HTR-8/SVneo (cell line): ENCODE measurements around the gene CEP68.

Experiments
- DNase-seq: peaks from one replicate; pipeline ENCODE4 v3.0.0; 2011; ENCODE audit warnings: low spot score, mixed read lengths; ENCODE audit not compliant: insufficient read length
- FAIRE-seq: peaks from 2 replicates; lab custom pipeline; 2011; peaks lifted over from hg19 to GRCh38; lab: Jason Lieb, UNC

The CEP68 gene

DNA sequence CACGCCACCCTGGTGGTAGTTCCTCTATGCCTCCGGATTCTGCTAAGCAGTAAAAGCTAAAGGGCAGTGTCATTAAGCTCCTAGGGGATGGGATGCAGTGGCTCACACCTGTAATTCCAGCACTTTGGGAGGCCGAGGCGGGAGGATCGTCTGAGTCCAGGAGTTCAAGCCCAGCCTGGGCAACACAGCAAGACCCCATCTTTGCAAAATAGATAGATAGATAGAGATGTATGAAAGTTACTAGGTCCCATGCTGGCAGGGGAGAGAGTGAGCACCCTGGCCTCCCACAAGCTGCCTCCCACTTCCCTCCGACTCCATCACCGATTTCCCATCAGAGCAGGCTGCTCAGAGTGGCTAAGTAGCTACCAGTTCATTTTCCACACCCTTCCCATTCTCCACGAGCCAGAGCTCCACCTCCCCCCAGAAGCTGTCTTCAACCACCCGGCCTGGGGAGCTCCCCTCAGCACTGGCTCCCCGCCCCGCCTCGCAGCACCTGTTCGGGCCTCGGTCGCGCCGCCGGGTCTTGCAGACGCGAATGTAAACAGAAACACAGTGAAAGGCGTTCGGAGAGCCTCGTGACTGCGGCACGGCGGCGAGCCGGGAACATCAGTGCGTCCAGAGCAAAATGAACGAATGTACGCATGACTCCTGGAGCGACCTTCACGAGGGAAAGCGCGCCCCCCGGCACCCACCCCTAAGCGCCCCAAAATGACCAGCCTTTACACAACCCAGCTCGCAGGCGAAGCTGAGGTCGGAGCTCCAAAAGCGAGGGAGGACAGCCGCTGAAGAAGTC, 598 bp upstream of the CEP68 start:
- DNase-seq (no peak), FAIRE-seq (no peak)

DNA sequence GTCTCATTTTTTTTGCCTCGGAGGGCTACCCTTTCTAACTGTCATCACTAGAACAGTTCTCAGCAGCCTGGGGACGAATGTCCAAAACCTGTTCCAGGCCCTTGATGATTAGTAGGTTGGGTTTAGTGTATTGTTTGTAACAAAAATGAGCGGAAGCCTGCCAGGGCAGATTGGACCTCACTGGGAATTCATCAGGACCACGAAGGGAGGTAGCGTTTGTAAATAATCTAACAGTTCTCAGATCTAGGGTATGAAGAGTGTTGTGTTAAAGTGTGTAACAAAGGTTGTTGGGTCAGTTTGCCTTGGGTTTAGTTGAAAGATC, 799 bp downstream of the CEP68 start:
- FAIRE-seq: no peak

DNA sequence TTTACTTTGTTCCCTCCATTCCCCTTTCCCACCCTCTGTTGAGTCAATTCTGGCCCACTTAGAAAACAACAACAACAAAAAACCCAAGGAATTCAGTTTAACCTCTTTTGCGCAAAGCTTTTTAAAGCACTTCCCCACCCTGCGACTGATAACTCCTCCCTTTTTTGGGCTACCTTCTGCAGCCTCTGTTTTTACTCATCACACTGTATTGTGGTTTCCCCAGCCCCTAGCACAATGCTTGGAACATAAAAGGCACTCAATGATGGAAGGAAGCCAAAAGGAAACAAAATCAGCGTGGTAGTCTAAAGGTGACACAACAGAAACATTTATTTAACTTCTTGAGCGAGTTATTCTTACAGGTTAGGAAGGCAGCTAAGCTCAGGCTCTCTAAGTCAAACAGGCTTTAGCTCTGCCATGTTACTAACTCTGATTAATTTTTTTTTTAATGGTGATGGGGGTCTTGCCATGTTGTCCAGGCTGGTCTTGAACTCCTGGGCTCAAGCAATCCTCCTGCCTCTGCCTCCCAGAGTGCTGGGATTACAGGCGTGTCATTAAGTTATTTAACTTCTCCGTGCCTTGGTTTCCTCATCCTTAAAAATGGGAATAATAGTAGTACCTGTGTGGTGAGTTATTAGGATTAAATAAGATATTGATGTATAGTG, 1.3 kb downstream of the CEP68 start:
- no peak for DNase-seq
- FAIRE-seq: no peak

More for the DNA sequence above, 799 bp downstream of the CEP68 start:
- no peak for DNase-seq

DNA sequence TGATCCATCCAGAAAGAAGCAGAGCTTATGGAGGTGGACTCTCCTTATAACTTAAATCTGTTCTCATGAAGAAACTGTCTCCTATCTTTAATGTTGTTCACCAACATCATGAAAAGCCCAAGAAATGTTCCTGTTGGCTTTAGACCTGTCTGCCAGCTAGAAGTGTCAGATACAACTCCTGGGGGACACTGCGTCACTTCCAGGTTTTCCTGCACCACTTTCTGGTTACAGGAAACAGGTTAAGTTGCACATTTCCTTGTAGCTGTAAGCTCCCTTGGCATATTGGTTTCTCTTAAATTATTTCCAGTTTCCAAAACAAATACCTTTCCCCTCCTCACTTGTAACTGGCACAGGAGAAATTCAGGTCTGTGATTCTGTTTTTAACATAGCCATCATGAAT, 2.9 kb downstream of the CEP68 start:
- no peak for FAIRE-seq
- no peak for DNase-seq

DNA sequence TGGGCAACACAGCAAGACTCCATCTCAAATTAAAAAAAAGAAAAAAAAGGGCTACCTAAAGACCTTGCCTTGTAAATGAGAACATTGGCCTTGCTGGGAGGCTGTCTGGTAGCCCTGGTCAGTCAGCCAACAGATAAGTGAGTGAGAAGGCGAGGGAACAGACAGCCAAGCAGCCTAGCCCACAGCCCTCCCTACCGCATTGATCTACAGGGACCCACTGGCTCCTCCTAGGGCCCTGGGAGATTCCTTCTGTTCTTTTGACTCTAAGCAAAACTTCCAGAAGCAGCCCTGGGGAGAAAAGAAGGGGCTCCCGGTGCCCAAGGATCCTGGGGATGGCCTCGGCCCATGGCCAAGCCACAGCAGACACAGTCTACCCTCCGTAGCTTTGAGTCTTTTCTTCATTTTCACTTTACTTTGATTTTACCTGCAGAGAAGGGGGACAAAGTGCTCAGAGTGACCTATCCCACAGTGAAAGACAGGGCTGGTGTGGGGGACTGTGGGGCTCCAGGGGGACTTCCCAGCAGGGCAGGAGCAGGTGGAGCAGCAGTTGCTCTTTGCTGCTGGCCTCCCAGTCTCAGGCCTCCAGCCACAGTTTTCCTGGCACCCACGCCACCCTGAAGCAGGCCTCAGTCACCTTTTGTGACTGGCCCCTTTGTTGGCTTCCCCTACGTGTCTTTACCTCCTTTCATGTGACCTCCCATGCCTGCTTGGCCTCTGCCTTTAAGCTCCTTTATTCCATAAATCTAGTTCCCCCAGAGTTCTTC, 5.1 kb downstream of the CEP68 start:
- DNase-seq (no peak), FAIRE-seq (no peak)

DNA sequence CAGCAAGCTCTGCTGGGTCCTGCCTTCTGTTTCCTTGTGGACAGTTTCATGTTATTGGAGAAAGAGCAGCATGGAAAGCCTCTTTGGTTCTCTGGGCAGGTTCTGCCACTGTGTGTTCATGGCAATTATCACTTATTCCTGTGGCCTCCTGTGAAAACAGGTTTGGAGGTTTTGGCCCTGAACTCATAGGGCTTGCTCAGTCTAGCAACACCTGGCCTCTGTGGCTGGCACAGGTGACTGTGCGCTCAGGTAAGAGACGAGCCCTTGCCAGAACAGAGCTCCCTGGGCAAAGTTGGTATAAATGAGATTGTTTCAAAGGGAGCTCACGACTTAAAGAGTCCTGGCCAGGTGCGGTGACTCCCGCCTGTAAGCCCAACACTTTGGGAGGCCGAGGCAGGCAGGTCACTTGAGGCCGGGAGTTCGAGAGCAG, 5.7 kb downstream of the CEP68 start:
- DNase-seq: no peak
- FAIRE-seq: no peak

DNA sequence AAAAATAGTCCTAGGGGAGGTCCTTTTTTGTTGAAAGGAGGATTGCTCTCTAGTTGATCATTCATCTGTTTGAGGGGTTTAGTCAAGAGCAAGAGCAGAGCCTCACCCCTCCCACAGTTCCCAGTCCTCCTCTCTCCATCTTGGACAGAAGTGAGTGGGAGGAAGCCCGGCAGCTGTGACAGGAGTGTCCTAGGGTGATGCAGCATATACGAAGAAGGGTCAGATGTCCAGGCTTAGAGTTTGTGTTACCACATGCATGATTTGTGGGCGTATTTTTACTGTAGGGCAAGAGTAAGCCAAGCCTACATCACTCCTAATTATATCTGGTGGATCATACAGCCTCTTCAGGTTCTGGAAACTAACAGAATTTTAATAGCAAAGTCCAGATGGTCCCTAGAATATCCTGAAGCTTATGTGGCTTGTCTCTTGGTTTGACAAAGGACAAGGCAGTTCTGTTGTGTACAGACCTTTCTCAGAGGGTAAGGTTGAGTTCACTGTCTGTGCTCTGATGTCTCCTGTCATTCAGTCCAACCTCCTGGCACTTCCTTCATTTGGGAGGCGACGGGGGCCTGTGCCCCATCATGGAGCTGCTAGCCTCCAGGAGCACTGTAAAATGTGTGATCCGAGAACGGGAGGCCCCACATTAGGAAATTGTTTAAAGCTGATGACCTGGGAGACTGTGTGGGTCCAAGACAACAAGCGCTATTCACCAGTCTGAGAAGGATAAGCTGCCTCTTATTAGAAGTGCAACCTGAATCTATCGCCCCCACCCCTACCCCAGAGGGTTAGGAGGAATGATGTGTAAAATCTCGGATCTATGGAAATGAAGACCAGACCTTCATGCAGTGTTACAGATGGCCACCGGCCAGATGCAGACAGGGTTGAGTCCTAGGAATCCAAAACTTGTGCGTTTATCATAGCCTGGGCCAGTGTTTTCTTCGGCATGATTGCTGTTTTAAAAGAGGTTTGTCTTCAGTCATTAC, 6.9 kb downstream of the CEP68 start:
- FAIRE-seq (no peak), DNase-seq (no peak)

DNA sequence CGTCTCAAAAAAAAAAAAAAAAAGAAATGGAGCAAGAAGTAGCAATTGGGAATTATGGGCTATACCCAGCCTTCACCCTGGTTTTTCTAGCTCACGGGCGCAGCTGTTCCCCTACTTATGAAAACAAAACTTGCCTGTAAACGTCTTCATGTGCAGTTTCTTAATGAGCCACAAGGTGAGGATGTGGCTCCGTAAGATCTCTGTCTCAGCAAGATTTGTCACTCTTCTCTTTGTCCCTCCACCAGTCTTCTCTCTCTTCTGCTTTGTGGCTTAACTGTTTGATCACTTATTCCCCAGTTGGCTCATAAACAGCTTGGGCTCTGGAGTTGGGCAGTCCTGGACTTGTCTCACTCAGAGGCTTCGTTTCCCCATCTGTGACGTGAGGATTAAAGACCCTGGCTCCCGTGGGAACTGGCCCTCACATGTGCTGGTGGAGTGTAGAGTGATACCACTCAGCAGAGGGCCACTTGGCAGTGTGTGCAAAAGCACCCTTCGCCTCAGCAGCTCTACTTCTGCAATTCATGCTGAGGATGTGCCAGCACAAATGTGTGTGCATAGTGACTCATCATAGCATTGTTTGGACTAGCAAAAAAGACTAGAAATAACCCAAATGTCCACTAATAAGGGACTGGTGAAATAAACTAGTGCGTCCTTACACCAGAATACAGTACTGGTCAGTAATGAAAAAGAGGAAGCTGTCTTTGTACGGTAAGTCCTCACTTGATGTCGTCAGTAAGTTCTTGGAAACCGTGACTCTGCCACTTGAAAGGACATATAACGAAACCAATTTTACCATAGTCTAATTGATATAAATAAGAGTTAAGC, 8.7 kb downstream of the CEP68 start:
- FAIRE-seq: no peak
- no peak for DNase-seq

DNA sequence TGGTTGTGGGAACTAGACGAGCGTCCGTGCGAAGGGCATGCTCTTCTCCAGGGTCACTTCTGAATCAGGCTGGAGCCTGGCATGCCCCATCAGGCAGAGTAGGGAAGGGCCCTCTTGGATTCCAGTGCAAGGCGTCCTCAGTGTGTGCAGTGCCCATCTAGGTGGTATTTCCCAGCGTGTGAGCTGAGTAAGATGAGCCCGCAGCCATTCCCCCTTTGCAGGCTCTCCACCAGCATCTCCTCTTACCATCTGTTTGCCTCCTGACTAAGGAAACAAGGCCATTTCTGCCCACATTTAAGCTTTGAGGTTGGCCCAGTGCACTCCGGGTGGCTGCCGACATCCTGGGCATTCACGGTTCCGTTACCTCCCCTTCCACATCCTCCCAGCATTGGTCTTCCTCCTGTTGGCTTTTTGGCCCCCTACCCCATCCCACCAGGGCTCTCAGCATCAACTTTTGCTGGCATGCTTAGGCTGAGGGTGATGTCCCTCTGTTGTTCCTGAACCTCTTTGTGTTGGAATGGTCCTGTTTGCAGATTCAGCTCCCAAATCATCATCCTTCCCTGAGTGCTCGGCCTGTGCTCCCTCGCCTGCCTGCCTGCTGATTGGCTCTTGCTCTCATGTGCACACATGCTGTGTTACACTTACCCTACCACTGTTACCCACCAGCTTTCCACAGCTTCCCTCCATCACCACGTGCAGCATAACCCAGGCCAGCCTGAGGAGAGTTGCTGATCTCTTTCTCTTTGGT, 11.8 kb downstream of the CEP68 start:
- no peak for DNase-seq
- FAIRE-seq: no peak

DNA sequence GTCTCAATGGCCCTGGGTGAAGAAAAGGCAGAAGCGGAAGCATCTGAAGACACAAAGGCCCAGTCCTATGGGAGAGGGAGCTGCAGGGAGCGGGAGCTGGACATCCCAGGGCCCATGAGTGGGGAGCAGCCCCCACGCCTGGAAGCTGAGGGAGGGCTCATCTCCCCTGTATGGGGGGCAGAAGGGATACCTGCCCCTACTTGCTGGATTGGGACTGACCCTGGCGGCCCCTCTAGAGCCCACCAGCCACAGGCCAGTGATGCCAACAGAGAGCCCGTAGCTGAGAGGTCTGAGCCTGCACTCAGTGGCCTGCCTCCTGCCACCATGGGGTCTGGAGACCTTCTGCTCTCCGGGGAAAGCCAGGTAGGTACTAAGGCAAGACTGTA, 13.2 kb downstream of the CEP68 start:
- no peak for DNase-seq

DNA sequence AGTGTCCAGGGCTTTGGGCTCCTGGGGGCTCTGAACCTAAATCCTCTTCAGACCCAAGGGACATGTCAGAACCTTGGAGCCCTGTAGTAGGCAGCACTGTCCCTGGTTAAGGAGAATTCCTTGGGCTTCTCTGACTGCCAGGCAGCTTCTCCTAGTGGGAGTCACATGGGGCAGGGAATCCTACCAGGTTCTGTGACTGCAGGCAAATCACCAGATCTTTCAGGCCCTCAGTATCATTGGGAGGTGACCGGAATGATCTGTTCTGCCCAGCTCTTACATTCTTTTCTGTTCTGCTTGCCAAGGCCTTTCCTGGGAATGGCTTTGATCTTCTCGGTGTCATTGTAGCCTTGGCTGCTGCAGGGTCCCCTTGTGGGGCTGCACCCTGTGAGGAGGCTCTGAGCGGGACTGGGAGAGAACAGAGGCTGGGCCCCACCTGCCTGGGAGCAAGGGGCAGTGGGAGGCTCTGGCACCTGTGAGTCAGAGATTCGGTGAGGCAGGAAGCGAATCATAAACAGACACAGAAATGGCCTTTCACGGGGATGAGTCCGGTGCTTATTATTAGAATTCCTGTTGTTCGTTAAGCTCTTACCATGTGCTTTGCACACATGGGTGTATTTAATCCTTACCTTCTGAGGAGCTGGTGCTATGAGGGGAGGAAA, 14.1 kb downstream of the CEP68 start:
- no peak for FAIRE-seq
- no peak for DNase-seq

More for the DNA sequence above, 13.2 kb downstream of the CEP68 start:
- no peak for FAIRE-seq

DNA sequence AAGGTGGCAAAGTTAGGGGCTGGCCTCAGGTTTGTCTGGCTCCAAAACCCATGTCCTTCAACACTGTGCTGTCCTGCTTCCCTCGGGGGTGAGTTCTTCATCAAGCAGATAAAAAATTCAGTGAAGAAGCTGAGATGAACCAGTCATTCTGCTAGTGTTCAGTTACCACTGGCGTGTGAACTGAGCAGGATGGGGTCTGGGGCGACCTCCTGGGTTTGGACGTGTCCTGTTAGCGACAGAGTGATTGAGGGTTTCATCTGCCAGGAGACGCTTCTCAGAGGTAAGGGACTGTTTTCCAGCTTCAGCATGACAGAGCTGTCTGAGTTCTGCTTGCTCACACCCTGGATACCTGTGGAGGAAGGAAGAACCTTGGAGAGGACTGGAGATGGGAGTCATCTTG, 14.6 kb downstream of the CEP68 start:
- FAIRE-seq: no peak
- no peak for DNase-seq

DNA sequence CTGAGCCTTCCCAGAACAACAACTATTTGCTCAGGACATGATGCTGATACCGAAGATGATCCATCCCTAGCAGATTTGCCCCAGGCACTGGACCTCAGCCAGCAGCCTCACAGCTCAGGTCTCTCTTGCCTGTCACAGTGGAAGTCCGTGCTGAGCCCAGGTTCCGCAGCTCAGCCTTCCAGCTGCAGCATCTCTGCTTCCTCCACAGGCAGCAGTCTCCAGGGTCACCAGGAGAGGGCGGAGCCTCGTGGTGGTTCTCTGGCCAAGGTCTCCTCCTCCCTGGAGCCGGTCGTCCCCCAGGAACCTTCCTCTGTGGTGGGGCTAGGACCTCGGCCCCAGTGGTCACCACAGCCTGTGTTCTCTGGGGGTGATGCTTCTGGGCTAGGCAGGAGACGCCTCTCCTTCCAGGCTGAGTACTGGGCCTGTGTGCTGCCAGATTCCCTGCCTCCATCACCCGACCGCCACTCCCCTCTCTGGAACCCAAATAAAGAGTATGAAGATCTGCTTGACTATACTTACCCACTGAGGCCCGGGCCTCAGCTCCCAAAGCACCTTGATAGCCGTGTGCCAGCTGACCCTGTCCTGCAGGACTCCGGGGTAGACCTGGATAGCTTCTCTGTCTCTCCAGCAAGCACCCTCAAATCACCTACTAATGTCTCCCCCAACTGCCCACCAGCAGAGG, 15.4 kb downstream of the CEP68 start:
- DNase-seq: no peak

DNA sequence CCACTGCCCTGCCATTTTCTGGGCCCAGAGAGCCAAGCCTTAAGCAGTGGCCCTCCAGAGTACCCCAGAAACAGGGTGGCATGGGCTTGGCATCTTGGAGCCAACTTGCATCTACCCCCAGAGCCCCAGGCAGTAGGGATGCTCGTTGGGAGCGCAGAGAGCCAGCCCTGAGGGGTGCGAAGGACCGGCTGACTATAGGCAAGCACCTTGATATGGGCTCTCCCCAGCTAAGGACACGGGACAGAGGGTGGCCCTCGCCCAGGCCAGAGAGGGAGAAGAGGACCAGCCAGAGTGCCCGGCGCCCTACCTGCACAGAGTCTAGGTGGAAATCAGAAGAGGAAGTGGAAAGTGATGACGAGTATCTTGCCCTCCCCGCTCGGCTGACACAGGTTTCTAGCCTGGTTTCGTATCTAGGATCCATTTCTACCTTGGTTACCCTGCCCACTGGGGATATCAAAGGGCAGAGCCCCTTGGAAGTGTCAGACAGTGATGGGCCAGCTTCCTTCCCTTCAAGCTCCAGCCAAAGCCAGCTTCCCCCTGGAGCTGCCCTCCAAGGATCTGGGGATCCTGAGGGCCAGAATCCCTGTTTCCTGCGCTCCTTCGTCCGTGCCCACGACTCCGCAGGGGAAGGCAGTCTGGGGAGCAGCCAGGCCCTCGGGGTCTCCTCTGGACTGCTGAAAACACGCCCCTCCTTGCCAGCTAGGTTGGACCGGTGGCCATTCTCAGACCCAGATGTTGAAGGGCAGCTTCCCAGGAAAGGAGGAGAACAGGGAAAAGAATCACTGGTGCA, 16.2 kb downstream of the CEP68 start:
- FAIRE-seq (no peak), DNase-seq (no peak)

More for the DNA sequence above, 15.4 kb downstream of the CEP68 start:
- FAIRE-seq: no peak

DNA sequence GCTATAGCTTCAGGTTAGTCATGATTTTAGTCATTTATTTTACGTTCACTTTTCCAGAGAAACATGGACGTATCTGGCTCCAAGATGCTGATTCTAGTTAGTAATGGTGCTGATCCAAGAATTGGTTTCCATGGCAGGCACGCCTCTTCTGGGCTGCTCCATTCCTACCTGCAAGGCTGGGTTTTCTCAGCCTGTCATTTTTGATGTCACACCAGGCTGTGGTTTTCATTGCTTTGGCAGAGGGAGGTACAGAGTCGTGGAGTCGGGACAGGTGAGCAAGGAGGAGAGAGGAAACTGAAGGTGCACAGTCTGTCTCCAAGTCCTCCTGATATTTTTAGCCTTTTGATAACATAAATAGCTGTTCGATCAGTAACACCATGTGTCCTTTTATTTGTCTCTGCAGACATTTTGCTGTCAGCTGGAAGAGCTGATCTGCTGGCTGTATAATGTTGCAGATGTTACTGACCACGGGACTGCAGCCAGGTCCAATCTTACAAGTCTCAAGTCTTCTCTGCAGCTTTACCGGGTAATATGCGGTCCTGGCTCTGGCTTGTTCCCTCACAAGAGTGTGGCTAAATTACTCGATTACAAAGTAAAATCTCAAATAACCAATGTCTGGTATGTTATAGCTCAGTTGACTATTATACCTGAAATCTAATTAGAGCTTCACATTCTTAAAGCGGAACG, 17.8 kb downstream of the CEP68 start:
- DNase-seq (no peak), FAIRE-seq (no peak)

DNA sequence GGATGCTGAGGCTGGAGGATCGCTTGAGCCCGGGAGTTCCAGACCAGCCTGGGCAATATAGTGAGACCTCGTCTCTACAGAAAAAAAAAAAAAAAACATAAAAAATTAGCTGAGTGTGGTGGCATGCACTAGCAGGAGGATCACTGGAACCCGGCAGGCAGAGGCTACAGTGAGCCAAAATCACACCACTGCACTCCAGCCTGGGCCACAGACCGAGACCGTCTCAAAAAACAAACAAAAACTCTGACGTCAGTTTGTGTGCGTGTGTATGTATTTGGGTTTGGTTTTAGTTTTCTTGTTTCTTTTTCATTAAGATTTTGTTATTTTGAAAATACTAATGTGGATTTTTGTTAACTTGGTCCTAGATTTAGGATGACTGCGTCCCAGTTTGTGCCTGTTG, 19.0 kb downstream of the CEP68 start:
- DNase-seq (no peak), FAIRE-seq (no peak)
